KOPT-K1 (cell line): Measurements from ENCODE around the gene RPL18.
A peak's percentile ranks its signal among the peaks of the same experiment; 100 is the strongest.
"Not testable (repeated sequence)": the region's sequence is repeated elsewhere in the genome, so short reads cannot be mapped to it uniquely, and the experiment has no call there.

ENCODE experiments used
- H3K27ac ChIP-seq: fragments of 200-600 bp; sonication (generic); 2 replicates; pipeline ENCODE4 v1.5.1; 2016; ENCODE audit warnings: antibody characterized with exemption, mild to moderate bottlenecking, low read depth, low read length; ENCODE audit not compliant: poor library complexity, severe bottlenecking
- H3K36me3 ChIP-seq: fragments of 200-600 bp; sonication (generic); 2 replicates; pipeline ENCODE4 v1.5.1; 2017; ENCODE audit warnings: antibody characterized with exemption, mild to moderate bottlenecking, low read length, moderate library complexity; ENCODE audit not compliant: insufficient read depth
- H3K9me3 ChIP-seq: fragments of 200-600 bp; sonication (generic); 2 replicates; pipeline ENCODE4 v1.5.1; 2017; ENCODE audit warnings: antibody characterized with exemption, low read length, mild to moderate bottlenecking; ENCODE audit not compliant: insufficient read depth, poor library complexity, severe bottlenecking

RPL18 gene

DNA sequence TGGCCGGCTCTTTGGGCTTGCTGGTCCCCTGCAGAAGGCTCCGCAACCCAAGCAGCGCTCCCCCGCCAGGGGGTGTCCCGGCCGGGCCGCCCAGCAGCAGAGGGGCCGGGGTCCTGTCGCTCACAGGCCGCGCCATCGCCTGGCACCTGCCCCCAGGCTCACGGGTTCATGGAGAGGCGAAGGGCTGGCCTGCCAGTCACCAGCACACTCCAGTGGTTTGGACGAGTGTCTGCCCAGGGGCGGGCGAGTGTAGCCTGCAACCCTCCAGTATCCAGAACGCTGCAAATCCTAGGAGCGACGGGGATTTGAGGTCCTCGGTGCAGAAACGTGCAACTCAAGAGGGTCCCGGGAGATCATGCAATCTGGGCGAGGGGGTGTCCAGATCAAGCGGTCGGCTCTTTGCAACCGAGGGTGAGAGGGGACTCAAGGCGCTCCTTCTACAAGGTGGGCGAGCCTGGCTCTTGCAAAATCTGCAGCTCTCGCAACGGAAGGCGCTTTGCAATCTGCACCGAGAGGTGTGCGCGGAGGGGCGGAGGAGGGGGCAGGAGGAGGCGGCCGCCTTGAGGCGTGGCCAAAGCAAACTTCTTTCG is 18.0 kb upstream of the RPL18 start, which contains the start of gene DBP:
TSS of gene DBP (minus strand) at position 521 of the 590 bp plus-strand sequence. CDS start at position 136, 385 bp downstream.
- Histone ChIP-seq H3K36me3 (peaks cover 12% of the 10 kb centered on the region; the same call in 1 of the 2 replicates), H3K27ac (peak within 1 kb of the TSS; percentile 92), H3K9me3 (no peaks in the 10 kb centered on the region)

DNA sequence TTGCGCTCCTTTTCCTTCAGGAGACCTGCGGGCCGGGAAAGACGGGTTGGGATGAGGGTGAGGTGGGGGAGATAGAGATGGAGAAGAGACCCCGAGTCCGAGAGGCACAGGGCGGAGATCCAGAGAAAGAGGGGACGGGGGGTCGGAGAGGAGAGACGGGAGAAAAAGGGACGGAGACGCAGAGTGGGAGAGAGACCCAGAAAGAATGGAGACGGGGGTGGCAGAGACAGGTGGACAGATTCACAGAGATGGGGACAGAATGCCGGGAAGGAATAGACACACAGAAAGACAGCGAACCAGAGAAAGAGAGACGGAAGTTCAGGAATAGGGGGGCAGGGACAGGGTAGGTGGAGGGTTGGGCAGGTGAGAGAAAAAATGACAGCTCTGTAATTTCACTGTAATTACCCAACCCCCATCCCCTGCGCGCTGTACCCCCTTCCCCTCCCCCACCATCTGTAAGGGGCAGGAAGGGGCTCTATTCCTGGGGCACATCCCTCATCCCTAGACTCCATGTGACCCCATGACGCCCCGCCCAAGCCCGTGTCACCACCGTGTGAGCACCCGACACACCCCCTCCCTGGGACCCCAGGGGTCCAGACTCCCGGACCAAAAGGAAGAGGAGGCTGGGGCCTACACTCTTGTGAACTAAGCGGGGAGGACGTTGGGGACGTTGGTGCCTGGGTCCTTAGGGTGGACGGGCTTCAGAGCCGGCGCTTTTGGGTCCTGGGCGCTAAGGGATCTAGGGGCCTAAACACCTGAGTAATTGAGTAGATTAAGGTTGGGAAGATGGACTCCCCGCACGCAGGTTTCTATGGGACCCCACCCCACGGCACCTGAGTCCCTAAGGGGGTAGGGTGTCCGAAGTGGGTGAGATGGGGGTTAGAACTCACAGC is 17.2 kb upstream of the RPL18 start:
- peak overlapping the region; percentile 92 for H3K27ac ChIP-seq
- H3K36me3 ChIP-seq = peaks cover 19% of the 10 kb centered on the region
- no peaks in the 10 kb centered on the region for H3K9me3 ChIP-seq

DNA sequence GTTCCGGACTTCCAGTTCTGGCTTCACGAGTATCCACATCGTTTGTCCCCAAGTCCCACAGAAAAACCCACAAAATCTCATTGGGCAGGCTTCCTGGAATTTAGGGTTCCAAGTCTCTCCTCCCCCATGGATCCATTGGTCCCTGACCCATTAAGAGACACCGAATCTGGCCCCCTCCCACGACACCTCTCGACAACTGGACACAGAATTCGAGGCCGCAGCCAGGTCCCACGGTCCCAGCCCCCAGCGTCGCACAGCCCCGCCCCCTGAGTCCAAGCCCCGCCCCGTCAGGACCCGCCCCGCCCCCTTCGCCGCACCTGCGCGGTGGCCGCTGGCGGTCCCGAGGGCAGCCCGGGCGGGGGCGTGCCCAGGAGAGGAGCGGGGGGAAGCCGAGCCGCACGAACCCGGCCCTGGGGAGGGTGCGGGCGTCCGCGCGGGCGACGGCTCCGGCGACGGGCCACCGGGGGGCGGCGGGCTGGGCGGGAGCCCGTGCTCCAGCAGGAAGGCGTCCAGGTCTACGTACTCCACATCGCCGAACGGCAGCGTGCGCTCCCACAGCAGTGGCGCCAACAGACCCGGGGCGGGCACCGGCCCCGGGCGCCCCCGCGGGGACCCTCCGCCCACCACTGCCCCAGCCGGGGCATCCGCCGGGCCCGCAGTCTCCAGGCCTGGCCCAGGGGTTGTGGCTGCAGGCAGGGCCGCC is 16.4 kb upstream of the RPL18 start:
- Histone ChIP-seq H3K9me3 (no peaks in the 10 kb centered on the region), H3K27ac (peak overlapping the region; percentile 92)

DNA sequence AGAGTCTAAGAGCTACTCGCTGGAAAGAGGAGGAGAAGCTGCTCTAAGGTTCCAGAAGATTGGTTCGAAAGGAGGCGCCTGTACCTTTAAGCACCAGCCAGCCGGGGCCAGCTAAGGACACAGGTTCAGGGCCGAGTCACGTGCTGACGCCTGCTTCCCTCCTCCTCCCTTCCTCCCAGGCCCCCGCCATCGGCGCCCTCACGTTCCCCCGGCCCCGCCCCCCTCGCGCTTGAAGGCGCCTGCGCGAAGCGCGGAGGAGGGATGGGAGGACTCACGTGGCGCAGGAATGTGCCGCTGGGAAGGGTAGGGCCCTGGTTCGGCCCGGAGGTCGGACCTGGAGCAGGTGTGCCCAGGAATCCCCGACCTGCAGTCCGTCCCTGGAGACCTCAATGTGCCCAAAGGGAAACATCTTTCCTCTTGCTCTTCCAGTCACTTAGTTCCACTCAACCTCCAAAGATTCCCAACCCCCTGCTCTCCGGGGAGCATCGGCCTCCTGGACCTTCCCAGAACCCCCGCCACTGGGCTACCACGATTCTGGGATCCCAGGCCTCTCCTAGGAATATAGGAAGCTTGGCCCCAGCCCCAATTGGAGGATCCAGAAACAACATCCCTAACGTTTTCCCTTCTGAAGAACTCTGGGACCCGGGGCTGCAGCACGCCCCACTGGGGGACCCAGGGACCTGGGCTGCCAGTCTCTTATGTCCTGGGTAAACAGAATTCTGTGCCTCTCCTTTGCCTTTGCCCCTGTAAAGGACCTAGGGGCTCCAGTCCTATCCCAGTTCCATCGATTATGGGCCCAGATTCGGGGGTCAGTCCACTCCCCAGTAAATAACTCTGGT is 15.7 kb upstream of the RPL18 start:
- Histone ChIP-seq H3K36me3 (peaks cover 35% of the 10 kb centered on the region), H3K9me3 (no peaks in the 10 kb centered on the region), H3K27ac (peak overlapping the region; percentile 92)

More for the DNA sequence above, 16.4 kb upstream of the RPL18 start:
- H3K36me3 ChIP-seq = peaks cover 27% of the 10 kb centered on the region

DNA sequence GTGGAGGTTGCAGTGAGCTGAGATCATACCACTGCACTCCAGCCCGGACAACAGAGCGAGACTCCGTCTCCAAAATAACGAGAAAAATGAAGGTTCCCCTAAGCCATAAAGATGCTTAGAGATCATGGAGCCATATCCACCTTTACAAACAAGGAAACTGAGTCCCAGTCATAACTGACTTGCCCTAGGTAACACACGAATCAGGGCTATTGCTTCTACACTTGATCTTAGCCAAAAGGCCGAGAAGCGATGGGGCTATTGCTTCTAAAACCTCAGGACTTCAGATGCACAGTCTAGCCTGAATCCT is 15.0 kb upstream of the RPL18 start:
- H3K9me3 ChIP-seq = no peaks in the 10 kb centered on the region
- peaks cover 41% of the 10 kb centered on the region for H3K36me3 ChIP-seq
- peak overlapping the region; percentile 92 for H3K27ac ChIP-seq

DNA sequence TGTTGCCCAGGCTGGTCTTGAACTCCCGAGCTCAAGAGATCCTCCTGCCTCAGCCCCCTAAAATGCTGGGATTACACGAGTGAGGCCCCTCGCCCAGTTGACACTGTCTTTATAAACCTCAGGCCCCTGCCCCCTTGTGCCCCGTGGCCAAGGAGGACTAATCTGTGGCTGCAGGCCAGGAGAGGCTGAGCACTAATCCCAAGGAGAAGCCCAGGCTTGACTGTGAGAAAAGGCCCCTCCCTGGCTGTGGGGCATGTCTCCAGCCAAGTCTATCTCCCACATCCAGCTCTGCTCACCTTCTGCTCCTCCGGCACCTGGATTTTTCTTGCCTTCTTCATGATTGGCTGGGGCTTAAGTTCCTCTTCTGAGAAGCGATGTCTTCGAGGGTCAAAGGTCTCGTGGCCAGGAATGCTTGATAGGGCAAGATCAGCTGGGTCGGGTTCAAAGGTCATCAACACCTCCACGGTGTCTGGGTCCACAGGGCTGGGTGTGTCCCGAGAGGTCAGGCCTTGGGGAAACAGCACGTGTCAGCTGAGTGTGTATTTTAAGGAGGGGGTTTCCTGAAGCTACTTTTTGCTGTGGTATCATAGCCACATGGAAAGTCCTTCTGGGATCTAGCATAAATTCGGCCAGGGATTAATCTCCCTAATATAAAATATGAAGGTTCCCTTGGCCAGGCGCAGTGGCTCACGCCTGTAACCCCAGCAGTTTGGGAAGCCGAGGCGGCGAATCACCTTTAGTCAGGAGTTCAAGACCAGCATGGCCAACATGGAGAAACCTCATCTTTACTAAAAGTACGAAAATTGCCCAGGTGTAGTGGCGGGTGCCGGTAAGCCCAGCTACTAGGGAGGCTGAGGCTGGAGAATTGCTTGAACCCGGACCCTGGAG is 14.4 kb upstream of the RPL18 start:
- Histone ChIP-seq H3K27ac (peak overlapping the region; percentile 92), H3K9me3 (no peaks in the 10 kb centered on the region), H3K36me3 (peaks cover 46% of the 10 kb centered on the region)

DNA sequence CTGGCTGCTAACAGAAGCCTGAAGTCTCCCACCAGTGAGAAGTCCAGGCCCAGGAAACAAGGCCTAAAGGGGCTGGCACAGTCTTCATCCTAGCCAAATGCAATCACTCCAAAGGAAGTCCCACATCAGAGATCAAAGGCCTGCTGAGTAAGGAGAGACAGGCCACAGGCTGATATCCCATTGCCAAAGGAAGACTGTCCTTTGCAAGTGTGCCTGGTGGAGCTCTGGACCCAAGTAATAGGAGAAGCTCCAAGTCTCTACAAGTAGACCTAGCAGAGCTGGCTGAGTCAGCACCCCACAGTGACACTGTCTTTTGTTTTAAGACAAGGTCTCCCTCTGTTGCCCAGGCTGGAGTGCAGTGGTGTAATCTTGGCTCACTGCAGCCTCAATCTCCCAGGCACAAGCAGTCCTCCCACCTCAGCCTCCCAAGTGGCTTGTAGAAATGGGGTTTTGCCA is 13.7 kb upstream of the RPL18 start:
- H3K27ac ChIP-seq = peak overlapping the region; percentile 92
- H3K9me3 ChIP-seq = no peaks in the 10 kb centered on the region
- peaks cover 52% of the 10 kb centered on the region for H3K36me3 ChIP-seq

DNA sequence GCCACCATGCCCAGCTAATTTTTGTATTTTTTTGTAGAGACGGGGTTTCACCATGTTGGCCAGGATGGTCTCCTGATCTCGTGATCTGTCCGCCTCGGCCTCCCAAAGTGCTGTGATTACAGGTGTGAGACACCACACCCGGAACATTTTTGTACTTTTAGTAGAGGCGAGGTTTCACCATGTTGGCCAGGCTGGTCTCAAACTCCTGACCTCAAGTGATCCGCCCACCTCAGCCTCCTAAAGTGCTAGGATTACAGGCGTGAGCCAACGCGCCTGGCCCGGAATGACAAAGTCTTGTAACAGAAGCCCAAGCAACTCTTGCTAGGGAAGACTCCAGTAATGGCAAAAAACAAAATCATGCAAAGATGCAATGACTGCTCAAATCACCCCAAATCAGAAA is 13.3 kb upstream of the RPL18 start:
- peak overlapping the region; percentile 92 for H3K27ac ChIP-seq
- not testable (repeated sequence) for H3K9me3 ChIP-seq
- H3K36me3 ChIP-seq = peaks cover 57% of the 10 kb centered on the region

DNA sequence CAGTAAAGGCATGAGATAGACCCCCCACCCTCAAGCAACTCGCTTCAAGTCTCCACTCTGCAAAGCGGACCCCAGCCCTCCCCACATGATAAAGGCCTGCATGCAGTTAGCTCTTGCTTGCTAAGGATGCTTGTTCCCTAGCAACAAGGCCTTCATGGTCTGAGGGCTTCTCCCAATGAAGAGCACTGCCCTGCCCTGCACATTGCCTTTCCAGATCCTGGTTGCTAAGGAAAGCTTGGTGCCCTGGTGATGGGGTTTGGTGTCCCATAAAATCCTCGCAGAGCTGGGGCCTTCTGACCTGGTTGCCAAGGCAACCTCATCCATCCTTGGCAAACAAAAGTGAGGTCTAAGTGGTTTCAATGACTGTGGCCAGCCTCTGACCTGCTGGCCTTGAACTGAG is 12.2 kb upstream of the RPL18 start:
- Histone ChIP-seq H3K9me3 (no peaks in the 10 kb centered on the region), H3K36me3 (peaks cover 61% of the 10 kb centered on the region), H3K27ac (no peak overlapping the region)

DNA sequence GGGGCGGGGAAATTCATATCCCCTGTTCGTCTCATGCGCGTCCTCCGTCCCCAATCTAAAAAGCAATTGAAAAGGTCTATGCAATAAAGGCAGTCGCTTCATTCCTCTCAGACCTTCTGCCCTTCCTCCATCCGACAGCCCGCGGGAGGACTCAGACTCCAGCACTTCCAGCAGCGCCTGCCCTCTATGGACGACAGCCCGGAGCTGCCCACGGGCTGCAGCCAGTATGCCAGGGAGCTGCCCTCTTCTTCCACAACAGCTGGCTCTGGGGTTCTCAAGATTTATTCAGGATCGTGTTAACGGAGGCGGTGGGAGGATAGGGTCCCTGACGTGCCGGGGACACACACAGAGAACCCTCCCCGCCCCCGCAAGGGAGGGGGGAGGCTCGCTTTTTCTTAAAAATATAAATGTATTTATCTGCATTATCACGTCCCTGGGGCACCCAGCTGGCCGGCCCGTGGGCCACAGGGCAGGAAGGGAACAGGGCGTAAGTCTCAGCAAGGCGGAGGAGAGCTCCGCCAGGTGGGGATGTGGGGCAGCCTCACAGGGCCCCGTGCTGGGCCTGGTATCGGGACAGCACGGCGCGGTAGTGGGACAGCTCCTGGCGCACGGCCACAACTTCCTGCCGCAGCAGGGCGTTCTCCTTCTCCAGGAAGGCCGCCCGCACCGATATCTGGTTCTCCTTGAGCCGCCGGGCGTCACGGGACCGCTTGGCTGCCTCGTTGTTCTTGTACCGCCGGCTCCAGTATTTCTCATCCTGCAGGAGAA is 11.5 kb upstream of the RPL18 start:
- Histone ChIP-seq H3K9me3 (no peaks in the 10 kb centered on the region), H3K36me3 (peaks cover 69% of the 10 kb centered on the region), H3K27ac (no peak overlapping the region)

DNA sequence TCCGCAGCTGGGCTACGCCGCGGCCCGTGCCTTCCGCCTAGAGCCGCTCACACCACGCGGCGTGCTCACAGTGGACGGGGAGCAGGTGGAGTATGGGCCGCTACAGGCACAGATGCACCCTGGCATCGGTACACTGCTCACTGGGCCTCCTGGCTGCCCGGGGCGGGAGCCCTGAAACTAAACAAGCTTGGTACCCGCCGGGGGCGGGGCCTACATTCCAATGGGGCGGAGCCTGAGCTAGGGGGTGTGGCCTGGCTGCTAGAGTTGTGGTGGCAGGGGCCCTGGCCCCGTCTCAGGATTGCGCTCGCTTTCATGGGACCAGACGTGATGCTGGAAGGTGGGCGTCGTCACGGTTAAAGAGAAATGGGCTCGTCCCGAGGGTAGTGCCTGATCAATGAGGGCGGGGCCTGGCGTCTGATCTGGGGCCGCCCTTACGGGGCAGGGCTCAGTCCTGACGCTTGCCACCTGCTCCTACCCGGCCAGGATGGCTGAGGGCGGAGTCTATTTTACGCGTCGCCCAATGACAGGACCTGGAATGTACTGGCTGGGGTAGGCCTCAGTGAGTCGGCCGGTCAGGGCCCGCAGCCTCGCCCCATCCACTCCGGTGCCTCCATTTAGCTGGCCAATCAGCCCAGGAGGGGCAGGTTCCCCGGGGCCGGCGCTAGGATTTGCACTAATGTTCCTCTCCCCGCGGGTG is 10.8 kb upstream of the RPL18 start:
- H3K9me3 ChIP-seq = no peaks in the 10 kb centered on the region
- peaks cover 74% of the 10 kb centered on the region for H3K36me3 ChIP-seq
- H3K27ac ChIP-seq = no peak overlapping the region

DNA sequence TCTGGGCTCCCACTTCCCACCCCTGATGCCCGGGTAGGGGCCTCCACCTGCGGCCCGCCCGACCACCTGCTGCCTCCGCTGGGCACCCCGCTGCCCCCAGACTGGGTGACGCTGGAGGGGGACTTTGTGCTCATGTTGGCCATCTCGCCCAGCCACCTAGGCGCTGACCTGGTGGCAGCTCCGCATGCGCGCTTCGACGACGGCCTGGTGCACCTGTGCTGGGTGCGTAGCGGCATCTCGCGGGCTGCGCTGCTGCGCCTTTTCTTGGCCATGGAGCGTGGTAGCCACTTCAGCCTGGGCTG is 10.3 kb upstream of the RPL18 start:
- Histone ChIP-seq H3K27ac (no peak overlapping the region), H3K36me3 (peaks cover 74% of the 10 kb centered on the region), H3K9me3 (no peaks in the 10 kb centered on the region)
